Sigmoid colon (tissue), 4 donors: ENCODE measurements around the gene YWHAE.

ENCODE experiments used
- CTCF ChIP-seq, 4 experiments: fragments of 450-650 bp in 3 of 4; fragments of 200-600 bp in 1 of 4; IDR thresholded peaks; one replicate each; pipeline ENCODE4 v1.5.1; 2016 to 2019; ENCODE audit warnings: antibody characterized with exemption in 4 of 4, mild to moderate bottlenecking in 3 of 4, moderate library complexity in 2 of 4
- EP300 ChIP-seq, 4 donors: sonication (generic); formaldehyde crosslinking; IDR thresholded peaks; one replicate each; pipeline ENCODE4 v1.6.1; 2017; ENCODE audit warnings: antibody characterized with exemption in 4 of 4
- POLR2A ChIP-seq, 2 donors: fragments of 450-650 bp; IDR thresholded peaks; one replicate each; pipeline ENCODE4 v1.6.1; 2016; ENCODE audit warnings: antibody characterized with exemption in 2 of 2, mild to moderate bottlenecking in 2 of 2, moderate library complexity in 2 of 2
- POLR2AphosphoS5 ChIP-seq, 4 donors: sonication (generic); formaldehyde crosslinking; IDR thresholded peaks; one replicate each; pipeline ENCODE4 v1.6.1; 2017; ENCODE audit warnings: antibody characterized with exemption in 4 of 4

- TF ChIP-seq CTCF (IDR thresholded peaks at IDR 0.05) (no peak), POLR2A (IDR thresholded peaks at IDR 0.05) (no peak), POLR2AphosphoS5 (IDR thresholded peaks at IDR 0.05) (no peak), EP300 (IDR thresholded peaks at IDR 0.05) (no peak)
Observed at GRCh38 chr17:1315409-1315808, 84.6 kb downstream of the YWHAE start.
